Measurements from ENCODE around the gene EZH1. TPM values are rescaled to one million over a fixed set of nuclear protein-coding genes. Genes with fewer than 3 reads are reported as not detected.

Gene EZH1
- total and polyA plus RNA-seq, 10 of the 15 experiments (the other 5 are each of a cell fraction or from before 2014, with no cell fraction given) = 6.1 to 43.3 (median 16.8) TPM

DNA sequence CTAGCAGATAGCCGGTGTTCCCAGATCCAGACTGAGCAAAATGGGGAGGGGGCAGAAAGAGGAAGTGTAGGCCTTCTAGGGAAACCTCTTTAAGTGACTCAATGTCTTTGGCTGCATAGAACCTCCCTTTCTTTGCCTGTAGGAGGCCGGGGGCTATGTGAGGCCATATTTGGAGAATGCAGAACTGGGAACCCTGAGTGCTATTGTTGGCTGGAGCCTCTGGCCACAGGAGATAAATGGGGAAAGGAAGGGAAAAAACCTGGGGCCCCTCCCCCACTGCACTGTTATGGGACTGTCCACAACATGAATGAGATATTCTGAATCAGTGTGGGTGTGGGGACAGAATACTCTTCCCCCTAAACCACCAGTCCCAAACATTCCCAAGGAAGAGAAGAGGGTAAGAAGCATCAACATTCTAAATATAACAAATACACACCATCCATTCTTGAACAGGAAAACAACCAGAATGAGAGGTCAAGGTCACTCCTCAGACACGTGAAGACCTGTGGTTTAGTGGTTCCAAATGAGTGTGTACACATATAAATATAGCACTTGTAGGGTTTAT lies 30.8 kb upstream of the EZH1 start (continued):
- TF ChIP-seq, protein P1, sequence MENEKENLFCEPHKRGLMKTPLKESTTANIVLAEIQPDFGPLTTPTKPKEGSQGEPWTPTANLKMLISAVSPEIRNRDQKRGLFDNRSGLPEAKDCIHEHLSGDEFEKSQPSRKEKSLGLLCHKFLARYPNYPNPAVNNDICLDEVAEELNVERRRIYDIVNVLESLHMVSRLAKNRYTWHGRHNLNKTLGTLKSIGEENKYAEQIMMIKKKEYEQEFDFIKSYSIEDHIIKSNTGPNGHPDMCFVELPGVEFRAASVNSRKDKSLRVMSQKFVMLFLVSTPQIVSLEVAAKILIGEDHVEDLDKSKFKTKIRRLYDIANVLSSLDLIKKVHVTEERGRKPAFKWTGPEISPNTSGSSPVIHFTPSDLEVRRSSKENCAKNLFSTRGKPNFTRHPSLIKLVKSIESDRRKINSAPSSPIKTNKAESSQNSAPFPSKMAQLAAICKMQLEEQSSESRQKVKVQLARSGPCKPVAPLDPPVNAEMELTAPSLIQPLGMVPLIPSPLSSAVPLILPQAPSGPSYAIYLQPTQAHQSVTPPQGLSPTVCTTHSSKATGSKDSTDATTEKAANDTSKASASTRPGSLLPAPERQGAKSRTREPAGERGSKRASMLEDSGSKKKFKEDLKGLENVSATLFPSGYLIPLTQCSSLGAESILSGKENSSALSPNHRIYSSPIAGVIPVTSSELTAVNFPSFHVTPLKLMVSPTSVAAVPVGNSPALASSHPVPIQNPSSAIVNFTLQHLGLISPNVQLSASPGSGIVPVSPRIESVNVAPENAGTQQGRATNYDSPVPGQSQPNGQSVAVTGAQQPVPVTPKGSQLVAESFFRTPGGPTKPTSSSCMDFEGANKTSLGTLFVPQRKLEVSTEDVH (IDR thresholded peaks at IDR 0.05; ENCODE audit: low read depth, partially characterized antibody) = no peak
- 0 out of 3 replicates have a peak, but pooled peaks have one; percentile 21 for TF ChIP-seq POU2F2 (IDR thresholded peaks at IDR 0.05; ENCODE audit: borderline replicate concordance, low read depth, low read length)
- no peak for TF ChIP-seq EGR1 (IDR thresholded peaks at IDR 0.05; ENCODE audit: borderline replicate concordance in 1 of 2, low read depth in 2 of 2, low read length in 2 of 2)

DNA sequence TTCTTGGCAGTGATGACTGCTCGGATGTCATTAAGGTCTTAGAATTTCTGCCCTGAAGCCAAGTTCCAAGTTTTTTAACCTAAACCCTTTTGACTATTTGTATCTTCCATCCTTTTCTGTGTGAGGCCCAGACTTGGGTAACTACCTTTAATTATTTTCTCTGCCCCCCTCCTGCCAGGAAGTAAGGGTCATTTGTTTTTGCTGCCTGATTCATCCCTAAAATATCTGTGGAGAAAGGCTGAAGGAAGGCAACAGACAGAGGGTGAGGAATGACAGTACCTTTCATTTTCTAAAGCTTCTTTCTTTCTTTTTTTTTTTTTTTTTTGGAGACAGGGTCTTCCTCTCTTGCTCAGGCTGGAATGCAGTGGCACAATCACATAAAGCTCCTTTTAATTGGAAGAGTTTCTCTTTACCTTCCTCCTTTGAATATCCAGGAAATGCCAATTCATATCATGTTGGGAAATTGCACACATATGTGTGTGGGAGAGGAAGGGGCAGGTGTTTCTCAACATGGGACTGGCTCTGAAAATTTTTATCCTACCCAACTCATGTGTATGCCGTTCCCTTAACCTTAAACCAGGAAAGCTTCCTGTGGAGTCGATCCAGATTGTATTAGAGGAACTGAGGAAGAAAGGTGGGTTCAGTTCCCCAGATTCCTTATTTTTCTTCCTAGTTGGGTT lies 29.4 kb upstream of the EZH1 start:
- Histone ChIP-seq H3K27me3 (replicated peaks in 1 of 2; ENCODE audit: control insufficient read depth in 2 of 2, insufficient read depth in 2 of 2, low read length in 1 of 2) (no peaks in the 10 kb centered on the region), H4K20me1 (ENCODE audit: control insufficient read depth, insufficient read depth) (no peaks in the 10 kb centered on the region), H3K36me3 (ENCODE audit: control insufficient read depth in 2 of 2, insufficient read depth in 2 of 2, low read length in 1 of 2) (peaks cover 5 to 6% of the 10 kb centered on the region in 2 experiments; a peak in 3 of 4 replicates), H3K79me2 (ENCODE audit: control insufficient read depth, insufficient read depth, low read length) (peaks cover 9% of the 10 kb centered on the region), H2AFZ (ENCODE audit: control insufficient read depth, low read depth, low read length) (no peak overlapping the region), H3K9me3 (replicated peaks; ENCODE audit: control insufficient read depth, insufficient read depth, low read length) (no peaks in the 10 kb centered on the region), H3K27ac (ENCODE audit: control insufficient read depth, insufficient read depth) (peak overlapping the region; percentile 86), H3K4me3 (peak overlapping the region; percentile 75), H3K4me2 (ENCODE audit: control insufficient read depth, insufficient read depth) (peak overlapping the region; percentile 88), H3K9ac (ENCODE audit: control insufficient read depth, insufficient read depth, low read length) (peak overlapping the region; percentile 97), H3K4me1 (ENCODE audit: control insufficient read depth, insufficient read depth, low read length) (peaks cover 26% of the 10 kb centered on the region)
- ChIA-PET RAD21 (ENCODE audit: unreplicated experiment) (interaction anchor here (1.3 to 3.1 kb wide), 8 partner anchors 10 to 224 kb away, joined by 3 to 18 read pairs (median 6); partner anchors contain the start of genes BECN1, PSMC3IP and RPL27), CTCF (interaction anchor here (0.9 to 3.2 kb wide), 12 partner anchors 11 to 224 kb away, joined by 3 to 38 read pairs (median 4); partner anchors contain the start of genes BECN1, CCR10, CNTD1 and COA3), SMC1A (ENCODE audit: uncharacterized antibody, unreplicated experiment) (interaction anchor here (0.9 to 2.7 kb wide), 4 partner anchors 11 to 238 kb away, joined by 3 to 20 read pairs (median 7); partner anchors contain the start of genes NAGLU and PSMC3IP), POLR2A (interaction anchor here (0.6 to 2.3 kb wide), 9 partner anchors 16 to 224 kb away, joined by 3 to 10 read pairs (median 3); partner anchors contain the start of genes BECN1, RETREG3, RPL27 and TUBG1)
- ATAC-seq (no peak; the same call in 2 of the 3 replicates), DNase-seq (ENCODE audit: low read depth, low spot score) (no peak), FAIRE-seq (no peak)
- intact Hi-C loops (cut with micrococcal nuclease; ENCODE audit: unreplicated experiment) (no loop called here), in situ Hi-C loops (cut with MboI) (no loop called here)
- TF ChIP-seq STAT3 (IDR thresholded peaks at IDR 0.05; ENCODE audit: low read depth, low read length) = no peak
- TF ChIP-seq, protein P2, sequence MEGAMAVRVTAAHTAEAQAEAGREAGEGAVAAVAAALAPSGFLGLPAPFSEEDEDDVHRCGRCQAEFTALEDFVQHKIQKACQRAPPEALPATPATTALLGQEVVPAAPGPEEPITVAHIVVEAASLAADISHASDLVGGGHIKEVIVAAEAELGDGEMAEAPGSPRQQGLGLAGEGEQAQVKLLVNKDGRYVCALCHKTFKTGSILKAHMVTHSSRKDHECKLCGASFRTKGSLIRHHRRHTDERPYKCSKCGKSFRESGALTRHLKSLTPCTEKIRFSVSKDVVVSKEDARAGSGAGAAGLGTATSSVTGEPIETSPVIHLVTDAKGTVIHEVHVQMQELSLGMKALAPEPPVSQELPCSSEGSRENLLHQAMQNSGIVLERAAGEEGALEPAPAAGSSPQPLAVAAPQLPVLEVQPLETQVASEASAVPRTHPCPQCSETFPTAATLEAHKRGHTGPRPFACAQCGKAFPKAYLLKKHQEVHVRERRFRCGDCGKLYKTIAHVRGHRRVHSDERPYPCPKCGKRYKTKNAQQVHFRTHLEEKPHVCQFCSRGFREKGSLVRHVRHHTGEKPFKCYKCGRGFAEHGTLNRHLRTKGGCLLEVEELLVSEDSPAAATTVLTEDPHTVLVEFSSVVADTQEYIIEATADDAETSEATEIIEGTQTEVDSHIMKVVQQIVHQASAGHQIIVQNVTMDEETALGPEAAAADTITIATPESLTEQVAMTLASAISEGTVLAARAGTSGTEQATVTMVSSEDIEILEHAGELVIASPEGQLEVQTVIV (IDR thresholded peaks at IDR 0.05; ENCODE audit: borderline replicate concordance, partially characterized antibody) = no peak
- no peak for TF ChIP-seq TCF7 (IDR thresholded peaks at IDR 0.05; ENCODE audit: borderline replicate concordance)
- 64% methylated on average over 3 of the region's 3 CpGs for WGBS (ENCODE audit: insufficient coverage, insufficient replicate concordance, low lambda C conversion rate, missing lambda C conversion rate)
- no TSS peak for BruUV-seq (replicated peaks)

All from GM12878 (cell line).